Measurements from ENCODE around the gene OPCML.

OPCML gene

GRCh38 chr11:133388975-133389568, 143.2 kb downstream of the OPCML start:
- H3K27me3 ChIP-seq (ENCODE audit: control insufficient read depth, low read length), result no peaks in the 10 kb centered on the region
- no peaks in the 10 kb centered on the region for H4K20me1 ChIP-seq (ENCODE audit: control insufficient read depth, insufficient read depth, low read depth, low read length)
- H3K4me3 ChIP-seq (ENCODE audit: low read length), result no peak overlapping the region
- H3K4me1 ChIP-seq (ENCODE audit: control insufficient read depth, low read length), result no peaks in the 10 kb centered on the region
- H3K36me3 ChIP-seq (ENCODE audit: control insufficient read depth, low read length), result no peaks in the 10 kb centered on the region
- no peaks in the 10 kb centered on the region for H3K9me2 ChIP-seq (replicated peaks; ENCODE audit: control insufficient read depth, low read length)
- H3K4me2 ChIP-seq (ENCODE audit: low read length), result no peak overlapping the region
- H3K79me2 ChIP-seq (ENCODE audit: control insufficient read depth, low read length), result no peaks in the 10 kb centered on the region
- H3K27ac ChIP-seq (ENCODE audit: low read depth, low read length), result no peak overlapping the region
- H3K9me3 ChIP-seq (ENCODE audit: control insufficient read depth, insufficient read depth, low read length), result no peaks in the 10 kb centered on the region
- no peaks in the 10 kb centered on the region for H3F3A ChIP-seq (ENCODE audit: control insufficient read depth, insufficient read depth)
- no peak for TF ChIP-seq EZH2phosphoT487 (IDR thresholded peaks at IDR 0.05; ENCODE audit: borderline replicate concordance, low read length)
- TF ChIP-seq, protein P1, sequence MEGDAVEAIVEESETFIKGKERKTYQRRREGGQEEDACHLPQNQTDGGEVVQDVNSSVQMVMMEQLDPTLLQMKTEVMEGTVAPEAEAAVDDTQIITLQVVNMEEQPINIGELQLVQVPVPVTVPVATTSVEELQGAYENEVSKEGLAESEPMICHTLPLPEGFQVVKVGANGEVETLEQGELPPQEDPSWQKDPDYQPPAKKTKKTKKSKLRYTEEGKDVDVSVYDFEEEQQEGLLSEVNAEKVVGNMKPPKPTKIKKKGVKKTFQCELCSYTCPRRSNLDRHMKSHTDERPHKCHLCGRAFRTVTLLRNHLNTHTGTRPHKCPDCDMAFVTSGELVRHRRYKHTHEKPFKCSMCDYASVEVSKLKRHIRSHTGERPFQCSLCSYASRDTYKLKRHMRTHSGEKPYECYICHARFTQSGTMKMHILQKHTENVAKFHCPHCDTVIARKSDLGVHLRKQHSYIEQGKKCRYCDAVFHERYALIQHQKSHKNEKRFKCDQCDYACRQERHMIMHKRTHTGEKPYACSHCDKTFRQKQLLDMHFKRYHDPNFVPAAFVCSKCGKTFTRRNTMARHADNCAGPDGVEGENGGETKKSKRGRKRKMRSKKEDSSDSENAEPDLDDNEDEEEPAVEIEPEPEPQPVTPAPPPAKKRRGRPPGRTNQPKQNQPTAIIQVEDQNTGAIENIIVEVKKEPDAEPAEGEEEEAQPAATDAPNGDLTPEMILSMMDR (IDR thresholded peaks at IDR 0.05; ENCODE audit: low read depth, low read length, poor library complexity, severe bottlenecking), result no peak

DNA sequence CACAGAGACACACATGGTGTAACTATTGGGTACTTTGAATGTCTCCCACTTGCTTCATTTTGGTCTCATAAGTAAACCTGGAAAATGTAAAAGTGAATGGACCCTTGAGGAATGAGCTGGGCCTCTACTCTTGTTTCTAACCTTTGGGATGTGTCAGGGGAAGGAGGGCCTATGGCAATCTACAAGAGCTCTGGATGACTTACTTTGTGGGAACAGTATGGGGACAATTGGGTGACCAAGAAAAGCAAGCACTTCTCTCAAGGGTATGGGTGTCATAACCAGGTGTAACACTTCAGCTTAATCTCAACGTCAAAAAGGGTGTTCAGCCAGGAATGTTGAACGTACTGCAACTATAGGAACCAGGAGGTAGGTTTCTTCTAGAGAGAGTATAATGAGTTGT, 144.0 kb downstream of the OPCML start:
- Histone ChIP-seq H3K9me2 (replicated peaks; ENCODE audit: control insufficient read depth, low read length) (no peaks in the 10 kb centered on the region), H3K4me1 (ENCODE audit: control insufficient read depth, low read length) (no peaks in the 10 kb centered on the region), H3K27ac (ENCODE audit: low read depth, low read length) (no peak overlapping the region), H3K4me2 (ENCODE audit: low read length) (no peak overlapping the region), H3F3A (ENCODE audit: control insufficient read depth, insufficient read depth) (no peaks in the 10 kb centered on the region), H3K4me3 (ENCODE audit: low read length) (no peak overlapping the region), H3K79me2 (ENCODE audit: control insufficient read depth, low read length) (no peaks in the 10 kb centered on the region), H3K36me3 (ENCODE audit: control insufficient read depth, low read length) (no peaks in the 10 kb centered on the region), H4K20me1 (ENCODE audit: control insufficient read depth, insufficient read depth, low read depth, low read length) (no peaks in the 10 kb centered on the region), H3K27me3 (ENCODE audit: control insufficient read depth, low read length) (no peaks in the 10 kb centered on the region), H3K9me3 (ENCODE audit: control insufficient read depth, insufficient read depth, low read length) (no peaks in the 10 kb centered on the region)
- TF ChIP-seq, protein P1 (IDR thresholded peaks at IDR 0.05; ENCODE audit: low read depth, low read length, poor library complexity, severe bottlenecking), result no peak
- no peak for TF ChIP-seq EZH2phosphoT487 (IDR thresholded peaks at IDR 0.05; ENCODE audit: borderline replicate concordance, low read length)

GRCh38 chr11:133386852-133387251, 145.4 kb downstream of the OPCML start:
- Histone ChIP-seq H3K9me2 (replicated peaks; ENCODE audit: control insufficient read depth, low read length) (no peaks in the 10 kb centered on the region), H3K36me3 (ENCODE audit: control insufficient read depth, low read length) (no peaks in the 10 kb centered on the region), H3K4me2 (ENCODE audit: low read length) (no peak overlapping the region), H3K27me3 (ENCODE audit: control insufficient read depth, low read length) (no peaks in the 10 kb centered on the region), H4K20me1 (ENCODE audit: control insufficient read depth, insufficient read depth, low read depth, low read length) (no peaks in the 10 kb centered on the region), H3K4me3 (ENCODE audit: low read length) (no peak overlapping the region), H3K27ac (ENCODE audit: low read depth, low read length) (no peak overlapping the region), H3K9me3 (ENCODE audit: control insufficient read depth, insufficient read depth, low read length) (no peaks in the 10 kb centered on the region), H3K4me1 (ENCODE audit: control insufficient read depth, low read length) (no peaks in the 10 kb centered on the region), H3F3A (ENCODE audit: control insufficient read depth, insufficient read depth) (no peaks in the 10 kb centered on the region), H3K79me2 (ENCODE audit: control insufficient read depth, low read length) (no peaks in the 10 kb centered on the region)
- TF ChIP-seq, protein P1 (IDR thresholded peaks at IDR 0.05; ENCODE audit: low read depth, low read length, poor library complexity, severe bottlenecking), result no peak
- no peak for TF ChIP-seq EZH2phosphoT487 (IDR thresholded peaks at IDR 0.05; ENCODE audit: borderline replicate concordance, low read length)

All from DOHH2 (cell line).